ENCODE results near the gene ELK3. TPM values are rescaled to one million over a fixed set of nuclear protein-coding genes. Genes with fewer than 3 reads are reported as not detected.

The ELK3 gene
- total and polyA plus RNA-seq, 2 experiments from 2014 or later, result 5.5 to 8.3 TPM

GRCh38 chr12:96311191-96311590 is 117.0 kb downstream of the ELK3 start:
- no peak for ATAC-seq
- Histone ChIP-seq H3K36me3 (ENCODE audit: insufficient read depth) (no peaks in the 10 kb centered on the region), H4K20me1 (replicated peaks; ENCODE audit: insufficient read depth) (no peaks in the 10 kb centered on the region), H2AFZ (no peak overlapping the region), H3F3A (replicated peaks; ENCODE audit: low read depth) (no peaks in the 10 kb centered on the region), H3K79me2 (replicated peaks; ENCODE audit: insufficient read depth) (no peaks in the 10 kb centered on the region; the same call in 1 of the 2 replicates), H3K27me3 (ENCODE audit: insufficient read depth) (no peaks in the 10 kb centered on the region), H3K4me2 (no peak overlapping the region), H3K9me2 (ENCODE audit: insufficient read depth) (no peaks in the 10 kb centered on the region), H3K4me1 (ENCODE audit: insufficient read depth) (no peaks in the 10 kb centered on the region), H3K27ac (ENCODE audit: low read depth) (no peak overlapping the region), H3K4me3 (no peak overlapping the region)
- peaks cover 2% of the 10 kb centered on the region for H3K27me3 Mint-ChIP-seq (ENCODE audit: insufficient read depth, low read depth, poor library complexity)
- TF ChIP-seq JUNB (IDR thresholded peaks at IDR 0.05; ENCODE audit: unreplicated experiment) (no peak), ZNF331 (CRISPR knock-in tag; IDR thresholded peaks at IDR 0.05; ENCODE audit: low read depth) (no peak), POLR2AphosphoS5 (IDR thresholded peaks at IDR 0.05; ENCODE audit: low read depth) (no peak), ETS1 (IDR thresholded peaks at IDR 0.05) (no peak), ZNF114 (CRISPR knock-in tag; IDR thresholded peaks at IDR 0.05) (no peak), CTCF (conservative IDR thresholded peaks at IDR 0.05; ENCODE audit: low read depth in 2 of 2) (no peak), CREB1 (CRISPR knock-in tag; IDR thresholded peaks at IDR 0.05; ENCODE audit: low read depth) (no peak), ZNF462 (CRISPR knock-in tag; IDR thresholded peaks at IDR 0.05) (no peak), STAT1 (IDR thresholded peaks at IDR 0.05; ENCODE audit: unreplicated experiment) (no peak), EZH2phosphoT487 (IDR thresholded peaks at IDR 0.05; ENCODE audit: unreplicated experiment) (no peak), EZH2 (IDR thresholded peaks at IDR 0.05; ENCODE audit: low read depth, unreplicated experiment) (no peak), NANOG (IDR thresholded peaks at IDR 0.05; ENCODE audit: borderline replicate concordance) (no peak)
- TF ChIP-seq, protein P1, sequence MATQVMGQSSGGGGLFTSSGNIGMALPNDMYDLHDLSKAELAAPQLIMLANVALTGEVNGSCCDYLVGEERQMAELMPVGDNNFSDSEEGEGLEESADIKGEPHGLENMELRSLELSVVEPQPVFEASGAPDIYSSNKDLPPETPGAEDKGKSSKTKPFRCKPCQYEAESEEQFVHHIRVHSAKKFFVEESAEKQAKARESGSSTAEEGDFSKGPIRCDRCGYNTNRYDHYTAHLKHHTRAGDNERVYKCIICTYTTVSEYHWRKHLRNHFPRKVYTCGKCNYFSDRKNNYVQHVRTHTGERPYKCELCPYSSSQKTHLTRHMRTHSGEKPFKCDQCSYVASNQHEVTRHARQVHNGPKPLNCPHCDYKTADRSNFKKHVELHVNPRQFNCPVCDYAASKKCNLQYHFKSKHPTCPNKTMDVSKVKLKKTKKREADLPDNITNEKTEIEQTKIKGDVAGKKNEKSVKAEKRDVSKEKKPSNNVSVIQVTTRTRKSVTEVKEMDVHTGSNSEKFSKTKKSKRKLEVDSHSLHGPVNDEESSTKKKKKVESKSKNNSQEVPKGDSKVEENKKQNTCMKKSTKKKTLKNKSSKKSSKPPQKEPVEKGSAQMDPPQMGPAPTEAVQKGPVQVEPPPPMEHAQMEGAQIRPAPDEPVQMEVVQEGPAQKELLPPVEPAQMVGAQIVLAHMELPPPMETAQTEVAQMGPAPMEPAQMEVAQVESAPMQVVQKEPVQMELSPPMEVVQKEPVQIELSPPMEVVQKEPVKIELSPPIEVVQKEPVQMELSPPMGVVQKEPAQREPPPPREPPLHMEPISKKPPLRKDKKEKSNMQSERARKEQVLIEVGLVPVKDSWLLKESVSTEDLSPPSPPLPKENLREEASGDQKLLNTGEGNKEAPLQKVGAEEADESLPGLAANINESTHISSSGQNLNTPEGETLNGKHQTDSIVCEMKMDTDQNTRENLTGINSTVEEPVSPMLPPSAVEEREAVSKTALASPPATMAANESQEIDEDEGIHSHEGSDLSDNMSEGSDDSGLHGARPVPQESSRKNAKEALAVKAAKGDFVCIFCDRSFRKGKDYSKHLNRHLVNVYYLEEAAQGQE (IDR thresholded peaks at IDR 0.05; ENCODE audit: unreplicated experiment), result no peak
- DNase-seq (ENCODE audit: low spot score), result no peak
- peaks cover 7% of the 10 kb centered on the region; the same call in 2 of the 3 replicates for H3K4me1 Mint-ChIP-seq
- H3K9me3 Mint-ChIP-seq, result no peaks in the 10 kb centered on the region
- H3K27ac Mint-ChIP-seq, result no peak overlapping the region
- no peaks in the 10 kb centered on the region; the same call in 2 of the 3 replicates for H3K36me3 Mint-ChIP-seq (ENCODE audit: low read depth)
- no peak overlapping the region for H3K4me3 Mint-ChIP-seq

Data from GM23338 (cell line).